ENCODE results near the gene AKR1D1.
"Not testable (repeated sequence)": the region's sequence is repeated elsewhere in the genome, so short reads cannot be mapped to it uniquely, and the experiment has no call there.

AKR1D1 gene

GRCh38 chr7:138074121-138074520 is 2.1 kb upstream of the AKR1D1 start:
- Histone ChIP-seq H3K9me3 (no peaks in the 10 kb centered on the region), H3K36me3 (no peaks in the 10 kb centered on the region), H3K4me1 (ENCODE audit: control insufficient read depth in 1 of 2, insufficient read depth in 1 of 2, low read depth in 1 of 2, low read length in 1 of 2) (no peaks in the 10 kb centered on the region), H3K27me3 (no peaks in the 10 kb centered on the region), H3K4me3 (ENCODE audit: low read depth in 1 of 2, low read length in 1 of 2) (no peak overlapping the region), H3K27ac (no peak overlapping the region)
- TF ChIP-seq CTCF (IDR thresholded peaks at IDR 0.05) = no peak

- H3K4me3 ChIP-seq (ENCODE audit: low read depth in 1 of 2, low read length in 1 of 2) = no peak overlapping the region
- no peak overlapping the region for H3K27ac ChIP-seq
- no peaks in the 10 kb centered on the region for H3K27me3 ChIP-seq
- TF ChIP-seq CTCF (IDR thresholded peaks at IDR 0.05) = no peak
- H3K36me3 ChIP-seq = no peaks in the 10 kb centered on the region
- H3K9me3 ChIP-seq = no peaks in the 10 kb centered on the region
- no peaks in the 10 kb centered on the region for H3K4me1 ChIP-seq (ENCODE audit: control insufficient read depth in 1 of 2, insufficient read depth in 1 of 2, low read depth in 1 of 2, low read length in 1 of 2)
Measured at GRCh38 chr7:138074540-138074939, 1.7 kb upstream of the AKR1D1 start.

- no peak overlapping the region for H3K27ac ChIP-seq
- TF ChIP-seq CTCF (IDR thresholded peaks at IDR 0.05) = no peak
- no peaks in the 10 kb centered on the region for H3K9me3 ChIP-seq
- no peaks in the 10 kb centered on the region for H3K27me3 ChIP-seq
- no peaks in the 10 kb centered on the region for H3K36me3 ChIP-seq
- no peaks in the 10 kb centered on the region for H3K4me1 ChIP-seq (ENCODE audit: control insufficient read depth in 1 of 2, insufficient read depth in 1 of 2, low read depth in 1 of 2, low read length in 1 of 2)
- H3K4me3 ChIP-seq (ENCODE audit: low read depth in 1 of 2, low read length in 1 of 2) = no peak overlapping the region
Measured at GRCh38 chr7:138075350-138075749, 909 bp upstream of the AKR1D1 start.

GRCh38 chr7:138075786-138076185 is 473 bp upstream of the AKR1D1 start:
- not testable (repeated sequence) for H3K4me1 ChIP-seq (ENCODE audit: control insufficient read depth in 1 of 2, insufficient read depth in 1 of 2, low read depth in 1 of 2, low read length in 1 of 2); H3K9me3 ChIP-seq; H3K4me3 ChIP-seq (ENCODE audit: low read depth in 1 of 2, low read length in 1 of 2); H3K36me3 ChIP-seq; H3K27ac ChIP-seq; H3K27me3 ChIP-seq

- no peaks in the 10 kb centered on the region for H3K4me1 ChIP-seq (ENCODE audit: control insufficient read depth in 1 of 2, insufficient read depth in 1 of 2, low read depth in 1 of 2, low read length in 1 of 2)
- no peaks in the 10 kb centered on the region for H3K27me3 ChIP-seq
- no peak overlapping the region for H3K27ac ChIP-seq
- H3K36me3 ChIP-seq = no peaks in the 10 kb centered on the region
- H3K4me3 ChIP-seq (ENCODE audit: low read depth in 1 of 2, low read length in 1 of 2) = no peak overlapping the region
- H3K9me3 ChIP-seq = no peaks in the 10 kb centered on the region
- TF ChIP-seq CTCF (IDR thresholded peaks at IDR 0.05) = no peak
Measured at GRCh38 chr7:138077809-138078208, 1.6 kb downstream of the AKR1D1 start.

GRCh38 chr7:138079137-138079536 is 2.9 kb downstream of the AKR1D1 start:
- Histone ChIP-seq H3K27ac (no peak overlapping the region), H3K9me3 (no peaks in the 10 kb centered on the region), H3K27me3 (no peaks in the 10 kb centered on the region), H3K4me3 (ENCODE audit: low read depth in 1 of 2, low read length in 1 of 2) (no peak overlapping the region), H3K4me1 (ENCODE audit: control insufficient read depth in 1 of 2, insufficient read depth in 1 of 2, low read depth in 1 of 2, low read length in 1 of 2) (no peaks in the 10 kb centered on the region), H3K36me3 (no peaks in the 10 kb centered on the region)
- TF ChIP-seq CTCF (IDR thresholded peaks at IDR 0.05) = no peak

Data from neutrophil (primary cell).